ENCODE results near the gene EMC1. TPM values are rescaled to one million over a fixed set of nuclear protein-coding genes. Genes with fewer than 3 reads are reported as not detected.
"Not testable (repeated sequence)": the region's sequence is repeated elsewhere in the genome, so short reads cannot be mapped to it uniquely, and the experiment has no call there.

The EMC1 gene
- total and polyA plus RNA-seq, 2 donors (not counting 1 experiment from before 2014, with no cell fraction given), result 33.3 to 78.1 TPM

DNA sequence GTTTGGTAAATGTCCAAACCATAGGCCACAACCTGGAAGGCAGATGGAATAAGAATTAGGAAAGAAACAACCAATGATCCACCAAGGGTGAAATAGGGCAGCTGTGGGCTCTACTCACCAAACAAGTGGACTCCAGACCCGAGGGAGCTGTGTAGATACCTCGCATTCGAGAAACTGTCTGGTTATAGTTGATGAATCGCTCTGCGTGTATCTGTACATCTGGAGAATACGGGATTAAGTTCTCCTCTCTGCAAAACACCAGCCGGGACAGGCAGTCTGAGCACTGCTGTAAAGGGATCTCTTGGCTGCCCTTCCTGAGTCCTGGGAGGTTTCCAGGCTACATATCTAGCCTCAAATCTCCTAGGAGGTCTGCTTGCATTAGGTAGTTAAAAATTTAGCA lies 31.9 kb downstream of the EMC1 start:
- peaks cover 11% of the 10 kb centered on the region for H3K36me3 ChIP-seq (ENCODE audit: control insufficient read depth, insufficient read depth, low read length)
- H4K20me1 ChIP-seq (ENCODE audit: control insufficient read depth, extremely low read depth, insufficient read depth, low read length), result no peaks in the 10 kb centered on the region
- no peaks in the 10 kb centered on the region for H3K27me3 ChIP-seq (ENCODE audit: control insufficient read depth, insufficient read depth, low read length)
- no peak overlapping the region for H3K9ac ChIP-seq (ENCODE audit: insufficient read depth, low read length)
- H3K27ac ChIP-seq (ENCODE audit: insufficient read depth, low read length), result no peak overlapping the region
- H3K9me3 ChIP-seq (ENCODE audit: control insufficient read depth, insufficient read depth, low read depth, low read length), result no peaks in the 10 kb centered on the region
- no peaks in the 10 kb centered on the region for H3K4me1 ChIP-seq (ENCODE audit: control insufficient read depth, extremely low read depth, insufficient read depth, low read length)
- no peak overlapping the region for H3K4me2 ChIP-seq (ENCODE audit: extremely low read depth, insufficient read depth, low read length)
- H3K4me3 ChIP-seq (replicated peaks in 1 of 4; ENCODE audit: control extremely low read depth in 1 of 4, insufficient read depth in 1 of 4, low read depth in 3 of 4, low read length in 4 of 4), result no peak overlapping the region
- TF ChIP-seq, protein P1, sequence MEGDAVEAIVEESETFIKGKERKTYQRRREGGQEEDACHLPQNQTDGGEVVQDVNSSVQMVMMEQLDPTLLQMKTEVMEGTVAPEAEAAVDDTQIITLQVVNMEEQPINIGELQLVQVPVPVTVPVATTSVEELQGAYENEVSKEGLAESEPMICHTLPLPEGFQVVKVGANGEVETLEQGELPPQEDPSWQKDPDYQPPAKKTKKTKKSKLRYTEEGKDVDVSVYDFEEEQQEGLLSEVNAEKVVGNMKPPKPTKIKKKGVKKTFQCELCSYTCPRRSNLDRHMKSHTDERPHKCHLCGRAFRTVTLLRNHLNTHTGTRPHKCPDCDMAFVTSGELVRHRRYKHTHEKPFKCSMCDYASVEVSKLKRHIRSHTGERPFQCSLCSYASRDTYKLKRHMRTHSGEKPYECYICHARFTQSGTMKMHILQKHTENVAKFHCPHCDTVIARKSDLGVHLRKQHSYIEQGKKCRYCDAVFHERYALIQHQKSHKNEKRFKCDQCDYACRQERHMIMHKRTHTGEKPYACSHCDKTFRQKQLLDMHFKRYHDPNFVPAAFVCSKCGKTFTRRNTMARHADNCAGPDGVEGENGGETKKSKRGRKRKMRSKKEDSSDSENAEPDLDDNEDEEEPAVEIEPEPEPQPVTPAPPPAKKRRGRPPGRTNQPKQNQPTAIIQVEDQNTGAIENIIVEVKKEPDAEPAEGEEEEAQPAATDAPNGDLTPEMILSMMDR (conservative IDR thresholded peaks at IDR 0.05 in 1 of 2, IDR thresholded peaks at IDR 0.05 in 1 of 2; ENCODE audit: low read depth in 1 of 2, low read length in 2 of 2), result no peak
- TF ChIP-seq EZH2 (IDR thresholded peaks at IDR 0.05; ENCODE audit: low read length, missing control alignments), result no peak
- DNase-seq (ENCODE audit: low read depth in 2 of 2), result peak in 1 of 2 donors; percentile 7
- H2AFZ ChIP-seq (ENCODE audit: low read length), result no peak overlapping the region
- H3K79me2 ChIP-seq (ENCODE audit: control insufficient read depth, insufficient read depth, low read length), result no peaks in the 10 kb centered on the region

DNA sequence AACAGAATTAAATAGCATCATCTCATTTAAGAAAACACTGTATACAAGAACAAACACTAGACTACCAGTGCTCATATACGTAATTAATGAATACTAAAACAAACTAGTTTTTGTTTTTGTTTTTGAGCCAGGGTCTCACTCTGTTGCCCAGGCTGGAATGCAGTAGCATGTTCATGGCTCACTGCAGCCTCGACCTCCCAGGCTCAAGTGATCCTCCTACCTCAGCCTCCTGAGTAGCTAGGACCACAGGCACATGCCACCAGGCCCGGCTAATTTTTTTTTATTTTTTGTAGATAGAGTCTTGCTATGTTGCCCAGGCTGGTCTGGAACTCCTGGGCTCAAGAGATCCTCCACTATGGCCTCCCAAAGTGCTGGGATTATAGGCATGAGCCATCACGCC lies 34.7 kb downstream of the EMC1 start:
- H3K4me3 ChIP-seq (replicated peaks in 1 of 4; ENCODE audit: control extremely low read depth in 1 of 4, insufficient read depth in 1 of 4, low read depth in 3 of 4, low read length in 4 of 4); H3K27ac ChIP-seq (ENCODE audit: insufficient read depth, low read length); H2AFZ ChIP-seq (ENCODE audit: low read length); DNase-seq (ENCODE audit: low read depth in 2 of 2); H3K4me1 ChIP-seq (ENCODE audit: control insufficient read depth, extremely low read depth, insufficient read depth, low read length); H3K27me3 ChIP-seq (ENCODE audit: control insufficient read depth, insufficient read depth, low read length); H3K4me2 ChIP-seq (ENCODE audit: extremely low read depth, insufficient read depth, low read length); H4K20me1 ChIP-seq (ENCODE audit: control insufficient read depth, extremely low read depth, insufficient read depth, low read length); H3K9me3 ChIP-seq (ENCODE audit: control insufficient read depth, insufficient read depth, low read depth, low read length); H3K36me3 ChIP-seq (ENCODE audit: control insufficient read depth, insufficient read depth, low read length); H3K9ac ChIP-seq (ENCODE audit: insufficient read depth, low read length): not testable (repeated sequence)
- H3K79me2 ChIP-seq (ENCODE audit: control insufficient read depth, insufficient read depth, low read length), result peaks cover 16% of the 10 kb centered on the region

DNA sequence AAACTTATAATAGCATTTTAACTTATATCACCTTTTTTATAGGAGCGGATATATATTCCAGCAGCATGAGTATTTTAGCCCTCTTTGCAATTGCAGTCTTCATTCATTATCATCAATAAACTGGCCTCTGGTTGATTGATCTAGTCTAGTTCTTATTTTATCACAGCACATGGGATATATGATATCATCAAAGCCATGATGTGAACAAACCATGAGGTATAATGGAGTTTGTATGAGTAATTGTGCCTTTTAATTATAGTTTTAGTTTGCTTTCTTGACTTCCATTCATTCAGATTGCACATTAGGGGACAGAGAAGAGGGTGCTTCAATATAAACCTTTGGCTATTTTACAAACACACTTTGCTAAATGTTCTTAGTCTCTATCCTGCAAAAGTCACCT lies 37.7 kb downstream of the EMC1 start:
- Histone ChIP-seq H4K20me1 (ENCODE audit: control insufficient read depth, extremely low read depth, insufficient read depth, low read length) (no peaks in the 10 kb centered on the region), H2AFZ (ENCODE audit: low read length) (no peak overlapping the region), H3K9ac (ENCODE audit: insufficient read depth, low read length) (no peak overlapping the region), H3K27me3 (ENCODE audit: control insufficient read depth, insufficient read depth, low read length) (no peaks in the 10 kb centered on the region), H3K9me3 (ENCODE audit: control insufficient read depth, insufficient read depth, low read depth, low read length) (no peaks in the 10 kb centered on the region), H3K79me2 (ENCODE audit: control insufficient read depth, insufficient read depth, low read length) (peaks cover 42% of the 10 kb centered on the region), H3K27ac (ENCODE audit: insufficient read depth, low read length) (no peak overlapping the region), H3K36me3 (ENCODE audit: control insufficient read depth, insufficient read depth, low read length) (peaks cover 3% of the 10 kb centered on the region), H3K4me1 (ENCODE audit: control insufficient read depth, extremely low read depth, insufficient read depth, low read length) (peaks cover 3% of the 10 kb centered on the region), H3K4me2 (ENCODE audit: extremely low read depth, insufficient read depth, low read length) (no peak overlapping the region), H3K4me3 (replicated peaks in 1 of 4; ENCODE audit: control extremely low read depth in 1 of 4, insufficient read depth in 1 of 4, low read depth in 3 of 4, low read length in 4 of 4) (no peak overlapping the region)
- TF ChIP-seq, protein P1 (conservative IDR thresholded peaks at IDR 0.05 in 1 of 2, IDR thresholded peaks at IDR 0.05 in 1 of 2; ENCODE audit: low read depth in 1 of 2, low read length in 2 of 2), result no peak
- TF ChIP-seq EZH2 (IDR thresholded peaks at IDR 0.05; ENCODE audit: low read length, missing control alignments), result no peak
- no peak for DNase-seq (ENCODE audit: low read depth in 2 of 2)
